Testis (tissue), 2 donors: ENCODE data around the gene ITM2C.

Experiments used
- POLR2A ChIP-seq: fragments of 450-650 bp; IDR thresholded peaks from one replicate; pipeline ENCODE4 v1.6.1; 2017; ENCODE audit warnings: antibody characterized with exemption, mild to moderate bottlenecking, moderate library complexity
- TF ChIP-seq, protein P1 (sequence below), 3 experiments: fragments of 450-650 bp in 2 of 3; fragments of 200-600 bp in 1 of 3; sonication (generic) in 1 of 3; IDR thresholded peaks; one replicate each; pipeline ENCODE4 v1.5.1; 2016 to 2019; ENCODE audit warnings: antibody characterized with exemption in 3 of 3, mild to moderate bottlenecking in 2 of 3, moderate library complexity in 1 of 3

DNA sequence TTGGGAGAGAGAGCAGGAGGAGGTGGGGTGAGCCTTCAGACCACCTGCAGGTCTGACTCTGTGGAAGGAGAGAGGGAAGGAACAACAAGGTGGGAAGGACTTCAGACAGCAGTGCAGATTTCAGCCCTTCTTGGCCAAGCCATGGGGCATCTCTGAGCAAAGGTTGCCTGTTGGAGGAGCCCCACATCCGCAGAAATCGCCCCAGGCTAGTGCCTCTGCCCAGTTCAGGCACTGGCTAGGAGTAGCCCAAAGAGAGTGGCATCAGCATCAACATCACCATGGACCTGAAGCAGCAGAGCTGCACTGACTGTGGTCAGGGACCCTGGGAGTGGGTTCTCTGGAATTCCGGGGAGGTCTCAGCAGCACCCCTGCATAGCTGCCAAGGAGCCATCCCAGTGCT lies 50.1 kb downstream of the ITM2C start:
- TF ChIP-seq, protein P1, sequence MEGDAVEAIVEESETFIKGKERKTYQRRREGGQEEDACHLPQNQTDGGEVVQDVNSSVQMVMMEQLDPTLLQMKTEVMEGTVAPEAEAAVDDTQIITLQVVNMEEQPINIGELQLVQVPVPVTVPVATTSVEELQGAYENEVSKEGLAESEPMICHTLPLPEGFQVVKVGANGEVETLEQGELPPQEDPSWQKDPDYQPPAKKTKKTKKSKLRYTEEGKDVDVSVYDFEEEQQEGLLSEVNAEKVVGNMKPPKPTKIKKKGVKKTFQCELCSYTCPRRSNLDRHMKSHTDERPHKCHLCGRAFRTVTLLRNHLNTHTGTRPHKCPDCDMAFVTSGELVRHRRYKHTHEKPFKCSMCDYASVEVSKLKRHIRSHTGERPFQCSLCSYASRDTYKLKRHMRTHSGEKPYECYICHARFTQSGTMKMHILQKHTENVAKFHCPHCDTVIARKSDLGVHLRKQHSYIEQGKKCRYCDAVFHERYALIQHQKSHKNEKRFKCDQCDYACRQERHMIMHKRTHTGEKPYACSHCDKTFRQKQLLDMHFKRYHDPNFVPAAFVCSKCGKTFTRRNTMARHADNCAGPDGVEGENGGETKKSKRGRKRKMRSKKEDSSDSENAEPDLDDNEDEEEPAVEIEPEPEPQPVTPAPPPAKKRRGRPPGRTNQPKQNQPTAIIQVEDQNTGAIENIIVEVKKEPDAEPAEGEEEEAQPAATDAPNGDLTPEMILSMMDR (IDR thresholded peaks at IDR 0.05) = no peak
- no peak for TF ChIP-seq POLR2A
